ENCODE results near the gene SWSAP1. TPM values are rescaled to one million over a fixed set of nuclear protein-coding genes. Genes with fewer than 3 reads are reported as not detected.

The SWSAP1 gene
- total and polyA plus RNA-seq, 9 of the 15 experiments (the other 6 are each of a cell fraction or from before 2014, with no cell fraction given) = 0.18 to 2.8 (median 1.7) TPM

- no peaks in the 10 kb centered on the region for H3K36me3 ChIP-seq (ENCODE audit: control insufficient read depth, insufficient read depth, low read length)
- H3K79me2 ChIP-seq (ENCODE audit: control insufficient read depth, insufficient read depth, low read length) = no peaks in the 10 kb centered on the region
- H3K9me1 ChIP-seq (ENCODE audit: control insufficient read depth, insufficient read depth, low read length) = peaks cover 2% of the 10 kb centered on the region
- H3K27me3 ChIP-seq (ENCODE audit: control insufficient read depth in 2 of 2, insufficient read depth in 2 of 2, low read length in 2 of 2) = no peaks in the 10 kb centered on the region
- peak within 1 kb of the TSS; percentile 93 for H3K4me2 ChIP-seq (ENCODE audit: insufficient read depth, low read length)
- ATAC-seq = peak; percentile 97
- CTCF ChIA-PET (ENCODE audit: low intra/inter-chr PET ratio) = no interaction called here
- no peaks in the 10 kb centered on the region for H4K20me1 ChIP-seq (replicated peaks; ENCODE audit: control insufficient read depth, insufficient read depth, low read length)
- FAIRE-seq = peak; percentile 99
- POLR2A ChIA-PET = interaction anchor here (0.6 to 2.1 kb wide), 8 partner anchors 8 to 151 kb away, joined by 3 to 13 read pairs (median 3); partner anchors contain the start of gene SWSAP1
- in situ Hi-C loops (cut with MboI) = no loop called here
- H3K4me3 ChIP-seq = peak within 1 kb of the TSS; percentile 61
- WGBS (ENCODE audit: insufficient coverage, low coverage, missing lambda C conversion rate) = under 1% methylated on average over 43 of the region's 50 CpGs
- peak within 1 kb of the TSS; percentile 98 for H2AFZ ChIP-seq (ENCODE audit: low read depth, low read length)
- peak; percentile 92 to 99 (median 96) for DNase-seq (ENCODE audit: extremely low read depth in 1 of 4, low spot score in 3 of 4)
- TSS peak; percentile 90 for BruUV-seq (replicated peaks)
- H3K27ac ChIP-seq (ENCODE audit: extremely low read depth, low read depth, low read length) = peak within 1 kb of the TSS; percentile 67
- peaks cover 6% of the 10 kb centered on the region; the same call in 1 of the 2 replicates for H3K9me3 ChIP-seq (replicated peaks; ENCODE audit: control insufficient read depth, insufficient read depth, low read depth, low read length)
- H3K9ac ChIP-seq (ENCODE audit: insufficient read depth in 1 of 2, low read depth in 2 of 2, low read length in 2 of 2) = peak within 1 kb of the TSS; percentile 72 to 91
- intact Hi-C loops (cut with micrococcal nuclease) = no loop called here
- peaks cover 20 to 34% of the 10 kb centered on the region in 2 experiments; a peak in 4 of 5 replicates for H3K4me1 ChIP-seq (replicated peaks in 1 of 2; ENCODE audit: control insufficient read depth in 2 of 2, insufficient read depth in 2 of 2, low read length in 2 of 2)
- TF ChIP-seq ZNF512 (tag; IDR thresholded peaks at IDR 0.05) (no peak), MECOM (CRISPR knock-in tag; IDR thresholded peaks at IDR 0.05) (no peak), VEZF1 (CRISPR knock-in tag; IDR thresholded peaks at IDR 0.05) (peak; percentile 45; the same call in 1 of the 2 replicates), TAF9B (IDR thresholded peaks at IDR 0.05; ENCODE audit: partially characterized antibody) (no peak), AFF4 (CRISPR knock-in tag; IDR thresholded peaks at IDR 0.05) (no peak), HMBOX1 (IDR thresholded peaks at IDR 0.05) (no peak), STAG1 (CRISPR knock-in tag; IDR thresholded peaks at IDR 0.05; ENCODE audit: borderline replicate concordance) (no peak), ZNF197 (CRISPR knock-in tag; IDR thresholded peaks at IDR 0.05; ENCODE audit: low read depth) (no peak), SP2 (IDR thresholded peaks at IDR 0.05; ENCODE audit: extremely low read depth, low read depth, low read length, poor library complexity, severe bottlenecking) (peak; percentile 91), MNT (conservative IDR thresholded peaks at IDR 0.05) (peak; percentile 52 to 62; a peak in 1 of 4 replicates)
These were observed 28.1 kb upstream of the SWSAP1 start, which contains the start of the genes CCDC159 and TMEM205 for GRCh38 chr19:11346104-11346940. CCDC159 (plus strand) TSS chr19:11346519; CDS start chr19:11346607, 88 bp downstream. TMEM205 (minus strand) TSS chr19:11346268; CDS start chr19:11345619, 649 bp downstream.
